IMR-90 (cell line): ENCODE data around the gene WRAP53. TPM values are rescaled to one million over a fixed set of nuclear protein-coding genes. Genes with fewer than 3 reads are reported as not detected.

Source experiments
- ATAC-seq: fragments of 200-7000 bp; cut with Tn5 transposase; 2 replicates; pipeline ENCODE4 v1.9.1; 2020; ENCODE audit warnings: low read depth, mild to moderate bottlenecking, moderate library complexity
- BruUV-seq: library from RNA; stranded (reverse); fragments of 400-500 nt; replicated peaks from 2 replicates; lab custom pipeline; 2021; lab: Mats Ljungman, UMichigan
- CTCF ChIA-PET: fragments of 300-600 bp; formaldehyde crosslinking; extraction: SDS; loops from one replicate; lab custom pipeline; 2021; ENCODE audit warnings: antibody characterized with exemption; lab: Yijun Ruan, JAX
- POLR2A ChIA-PET: fragments of 300-600 bp; sonication (Branson Sonifier 250); formaldehyde crosslinking; loops from one replicate; lab custom pipeline; 2022; ENCODE audit warnings: antibody characterized with exemption; ENCODE audit not compliant: unreplicated experiment; lab: Charles Lee
- DNase-seq: peaks from one replicate; pipeline ENCODE4 v3.0.0; 2013
- H2AFZ ChIP-seq: replicated peaks from 2 replicates; pipeline ENCODE3; 2013; ENCODE audit warnings: low read length, mild to moderate bottlenecking; ENCODE audit not compliant: poor library complexity
- H2AK5ac ChIP-seq: 2 replicates; pipeline ENCODE4 v1.6.1; 2013; ENCODE audit warnings: low read depth, low read length, inconsistent platforms
- H2AK9ac ChIP-seq: replicated peaks from 2 replicates; pipeline ENCODE3; 2013; ENCODE audit warnings: mild to moderate bottlenecking, low read depth, low read length, moderate library complexity; ENCODE audit not compliant: poor library complexity
- H2BK120ac ChIP-seq: 2 replicates; pipeline ENCODE4 v1.6.1; 2013; ENCODE audit warnings: low read depth, low read length, inconsistent platforms
- H2BK15ac ChIP-seq: 3 replicates; pipeline ENCODE4 v1.6.1; 2013; ENCODE audit warnings: low read depth, low read length, inconsistent platforms
- H2BK20ac ChIP-seq: 2 replicates; pipeline ENCODE4 v1.6.1; 2013; ENCODE audit warnings: low read depth, mild to moderate bottlenecking, inconsistent platforms, low read length, moderate library complexity
- H2BK5ac ChIP-seq: 2 replicates; pipeline ENCODE4 v1.6.1; 2013; ENCODE audit warnings: mild to moderate bottlenecking, low read depth, low read length, inconsistent platforms; ENCODE audit not compliant: poor library complexity, severe bottlenecking
- H3K14ac ChIP-seq: replicated peaks from 2 replicates; pipeline ENCODE4 v1.6.1; 2013; ENCODE audit warnings: low read depth, low read length, inconsistent platforms
- H3K18ac ChIP-seq: 2 replicates; pipeline ENCODE4 v1.6.1; 2013; ENCODE audit warnings: low read depth, low read length, control low read depth
- H3K23ac ChIP-seq: 2 replicates; pipeline ENCODE4 v1.6.1; 2013; ENCODE audit warnings: low read depth, low read length, inconsistent platforms
- H3K27ac ChIP-seq: 2 replicates; pipeline ENCODE4 v1.5.1; 2013; ENCODE audit warnings: mild to moderate bottlenecking, control low read depth, low read length; ENCODE audit not compliant: insufficient read depth
- H3K27me3 ChIP-seq: 2 replicates; pipeline ENCODE4 v1.6.1; 2013; ENCODE audit warnings: low read length; ENCODE audit not compliant: control insufficient read depth, insufficient read depth
- H3K36me3 ChIP-seq: 2 replicates; pipeline ENCODE4 v1.6.1; 2013; ENCODE audit warnings: low read length, mixed read lengths; ENCODE audit not compliant: control insufficient read depth, insufficient read depth
- H3K4ac ChIP-seq: 2 replicates; pipeline ENCODE4 v1.6.1; 2013; ENCODE audit warnings: low read depth, low read length, inconsistent platforms
- H3K4me1 ChIP-seq: 2 replicates; pipeline ENCODE4 v1.6.1; 2013; ENCODE audit warnings: low read length, mixed read lengths; ENCODE audit not compliant: control insufficient read depth, insufficient read depth
- H3K4me2 ChIP-seq: 2 replicates; pipeline ENCODE4 v1.6.1; 2013; ENCODE audit warnings: low read depth, mild to moderate bottlenecking, control low read depth, low read length, moderate library complexity
- H3K4me3 ChIP-seq: 2 replicates; pipeline ENCODE4 v1.5.1; 2013; ENCODE audit warnings: low read depth, mild to moderate bottlenecking, control low read depth, low read length, moderate library complexity; ENCODE audit not compliant: insufficient read depth
- H3K56ac ChIP-seq: 2 replicates; pipeline ENCODE4 v1.6.1; 2013; ENCODE audit warnings: low read length, inconsistent platforms; ENCODE audit not compliant: insufficient read depth; ENCODE audit errors: extremely low read depth
- H3K79me1 ChIP-seq, 2 experiments: 2 replicates each; pipeline ENCODE4 v1.6.1; 2013; ENCODE audit warnings: low read length in 2 of 2, inconsistent platforms in 1 of 2, low read depth in 1 of 2
- H3K9ac ChIP-seq: 2 replicates; pipeline ENCODE4 v1.6.1; 2013; ENCODE audit warnings: low read depth, low read length, control low read depth
- H3K9me1 ChIP-seq: 2 replicates; pipeline ENCODE4 v1.6.1; 2013; ENCODE audit warnings: low read length, inconsistent platforms; ENCODE audit not compliant: insufficient read depth
- H3K9me3 ChIP-seq: 2 replicates; pipeline ENCODE4 v1.6.1; 2013; ENCODE audit warnings: low read length; ENCODE audit not compliant: control insufficient read depth, insufficient read depth
- H4K20me1 ChIP-seq: 2 replicates; pipeline ENCODE4 v1.6.1; 2013; ENCODE audit warnings: low read length, inconsistent platforms; ENCODE audit not compliant: insufficient read depth
- H4K5ac ChIP-seq: 2 replicates; pipeline ENCODE4 v1.6.1; 2013; ENCODE audit warnings: mild to moderate bottlenecking, low read depth, low read length, control low read depth
- H4K8ac ChIP-seq, 2 experiments: 2 replicates each; pipeline ENCODE4 v1.6.1; 2013; ENCODE audit warnings: low read depth in 2 of 2, low read length in 2 of 2, control low read depth in 1 of 2, inconsistent platforms in 1 of 2
- H4K91ac ChIP-seq: 2 replicates; pipeline ENCODE4 v1.6.1; 2013; ENCODE audit warnings: low read depth, low read length, inconsistent platforms; ENCODE audit not compliant: insufficient read depth
- CEBPB ChIP-seq: IDR thresholded peaks from 2 replicates; pipeline ENCODE4 v1.6.1; 2012; ENCODE audit warnings: low read depth, low read length, improper control_type of control experiment
- FOS ChIP-seq: fragments of 150-350 bp; IDR thresholded peaks from 2 replicates; pipeline ENCODE4 v1.6.1; 2016; ENCODE audit warnings: low read depth, low read length
- MAZ ChIP-seq: IDR thresholded peaks from 2 replicates; pipeline ENCODE4 v1.6.1; 2012; ENCODE audit warnings: low read depth, mild to moderate bottlenecking, low read length, improper control_type of control experiment, moderate library complexity, borderline replicate concordance
- RCOR1 ChIP-seq: IDR thresholded peaks from 2 replicates; pipeline ENCODE4 v1.6.1; 2012; ENCODE audit warnings: mild to moderate bottlenecking, low read length, improper control_type of control experiment; ENCODE audit not compliant: insufficient replicate concordance
- WGBS, 2 experiments: methylation state at CpG; one replicate each; pipeline versions ENCODE4 v1.1.5 to v1.1.7; 2013; ENCODE audit warnings: missing lambda C conversion rate in 2 of 2; ENCODE audit not compliant: insufficient read length in 1 of 2; ENCODE audit errors: extremely low coverage in 2 of 2; 5-methylcytosine and 5-hydroxymethylcytosine counted together
- dilution Hi-C: fragments of 300-500 bp; cut with HindIII; formaldehyde crosslinking; loops from one replicate; pipeline ENCODE4 v1.14.3; 2018; ENCODE audit warnings: low sequenced_read_pairs; ENCODE audit not compliant: unreplicated experiment
- in situ Hi-C: fragments of 300-500 bp; cut with MboI; formaldehyde crosslinking; loops from 3 replicates; pipeline ENCODE4 v1.14.3; 2019; ENCODE audit warnings: low sequenced_read_pairs, inconsistent platforms, mixed read lengths
- intact Hi-C: fragments of 100-400 bp; cut with micrococcal nuclease; formaldehyde crosslinking; loops from 2 replicates; pipeline ENCODE4 v1.10.0; 2022
- polyA plus RNA-seq, 3 experiments: library from polyadenylated mRNA; depleted of rRNA; stranded (reverse); fragments of >200 nt; gene quantifications; 2 replicates each; pipeline ENCODE4 v1.2.3, GENCODE V29; 2012; ENCODE audit warnings: low replicate concordance in 1 of 3
- total RNA-seq: library from RNA; depleted of rRNA; stranded (reverse); fragments of >200 nt; gene quantifications from 2 replicates; pipeline ENCODE4 v1.2.3, GENCODE V29; 2012
- TF ChIP-seq, protein P1 (sequence below): fragments of 150-350 bp; IDR thresholded peaks from 2 replicates; pipeline ENCODE4 v1.6.1; 2016; ENCODE audit warnings: low read depth, mild to moderate bottlenecking, low read length, moderate library complexity, borderline replicate concordance
- TF ChIP-seq, protein P2 (sequence below): fragments of 150-350 bp; IDR thresholded peaks from 2 replicates; pipeline ENCODE4 v1.6.1; 2017; ENCODE audit warnings: mild to moderate bottlenecking, antibody characterized with exemption, low read length, low read depth

The WRAP53 gene
- total and polyA plus RNA-seq, 2 of the 4 experiments (the other 2 are of a cell fraction): 6.6 to 9.5 TPM

DNA sequence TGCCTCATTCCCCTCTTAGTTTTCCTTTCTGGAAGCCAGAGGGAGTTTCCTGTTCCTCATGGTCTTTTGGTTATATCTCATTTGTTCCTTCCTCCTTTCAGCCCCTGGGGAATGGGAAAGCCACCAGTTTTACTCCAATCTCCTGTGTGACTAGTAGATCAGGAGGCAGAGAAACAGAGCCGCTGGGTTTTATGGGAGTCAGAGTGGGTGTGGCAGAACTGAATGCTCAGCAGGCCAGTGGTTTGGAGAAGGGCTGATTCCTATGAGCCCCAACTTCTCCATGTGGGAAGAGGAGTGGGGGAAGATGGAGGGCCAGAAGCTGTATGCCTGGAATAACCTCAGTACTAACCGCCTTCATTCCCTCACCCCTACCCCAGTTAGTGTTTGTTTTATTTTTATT lies 33.3 kb downstream of the WRAP53 start:
- in situ Hi-C loops: no loop called here
- CTCF ChIA-PET: no interaction called here

More for the DNA sequence above, 33.3 kb downstream of the WRAP53 start:
- TF ChIP-seq, protein P1, sequence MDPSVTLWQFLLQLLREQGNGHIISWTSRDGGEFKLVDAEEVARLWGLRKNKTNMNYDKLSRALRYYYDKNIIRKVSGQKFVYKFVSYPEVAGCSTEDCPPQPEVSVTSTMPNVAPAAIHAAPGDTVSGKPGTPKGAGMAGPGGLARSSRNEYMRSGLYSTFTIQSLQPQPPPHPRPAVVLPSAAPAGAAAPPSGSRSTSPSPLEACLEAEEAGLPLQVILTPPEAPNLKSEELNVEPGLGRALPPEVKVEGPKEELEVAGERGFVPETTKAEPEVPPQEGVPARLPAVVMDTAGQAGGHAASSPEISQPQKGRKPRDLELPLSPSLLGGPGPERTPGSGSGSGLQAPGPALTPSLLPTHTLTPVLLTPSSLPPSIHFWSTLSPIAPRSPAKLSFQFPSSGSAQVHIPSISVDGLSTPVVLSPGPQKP: no peak
- TF ChIP-seq, protein P2, sequence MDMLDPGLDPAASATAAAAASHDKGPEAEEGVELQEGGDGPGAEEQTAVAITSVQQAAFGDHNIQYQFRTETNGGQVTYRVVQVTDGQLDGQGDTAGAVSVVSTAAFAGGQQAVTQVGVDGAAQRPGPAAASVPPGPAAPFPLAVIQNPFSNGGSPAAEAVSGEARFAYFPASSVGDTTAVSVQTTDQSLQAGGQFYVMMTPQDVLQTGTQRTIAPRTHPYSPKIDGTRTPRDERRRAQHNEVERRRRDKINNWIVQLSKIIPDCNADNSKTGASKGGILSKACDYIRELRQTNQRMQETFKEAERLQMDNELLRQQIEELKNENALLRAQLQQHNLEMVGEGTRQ: no peak
- TF ChIP-seq CEBPB: no peak
- no peak for TF ChIP-seq MAZ
- TF ChIP-seq FOS: no peak
- TF ChIP-seq RCOR1: no peak
- H2AFZ ChIP-seq: no peak overlapping the region
- no peak for ATAC-seq
- H3K9ac ChIP-seq: no peak overlapping the region
- H4K91ac ChIP-seq: no peak overlapping the region
- H2BK5ac ChIP-seq: no peak overlapping the region
- intact Hi-C loops (no loop called here), dilution Hi-C loops (no loop called here)
- H2BK120ac ChIP-seq: no peak overlapping the region
- H3K23ac ChIP-seq: no peak overlapping the region
- H3K36me3 ChIP-seq: no peaks in the 10 kb centered on the region
- peaks cover 1% of the 10 kb centered on the region; the same call in 1 of the 2 replicates for H3K4me1 ChIP-seq
- DNase-seq: no peak
- no peak overlapping the region for H3K27ac ChIP-seq
- H3K4ac ChIP-seq: no peak overlapping the region
- H3K27me3 ChIP-seq: peaks cover 50% of the 10 kb centered on the region
- no peak overlapping the region for H2AK9ac ChIP-seq
- no peak overlapping the region for H3K4me3 ChIP-seq
- no peak overlapping the region for H2BK20ac ChIP-seq
- H2AK5ac ChIP-seq: no peak overlapping the region
- H4K20me1 ChIP-seq: no peaks in the 10 kb centered on the region; the same call in 1 of the 2 replicates
- no CpG with 5 or more reads among the region's 2 CpGs for WGBS, 2 experiments
- H2BK15ac ChIP-seq: no peak overlapping the region
- no peak overlapping the region for H4K5ac ChIP-seq
- POLR2A ChIA-PET: no interaction called here
- H4K8ac ChIP-seq: no peak overlapping the region
- no peaks in the 10 kb centered on the region for H3K9me1 ChIP-seq
- no peaks in the 10 kb centered on the region for H3K79me1 ChIP-seq
- no peak overlapping the region for H3K14ac ChIP-seq
- no peak overlapping the region for H3K4me2 ChIP-seq
- H3K9me3 ChIP-seq: no peaks in the 10 kb centered on the region
- H3K18ac ChIP-seq: no peak overlapping the region
- no peak overlapping the region for H3K56ac ChIP-seq
- BruUV-seq: no TSS peak
